Measurements from ENCODE around the gene ZNF462.

The ZNF462 gene

GRCh38 chr9:106930477-106930876 lies 67.5 kb downstream of the ZNF462 start:
- DNase-seq = no peak

DNA sequence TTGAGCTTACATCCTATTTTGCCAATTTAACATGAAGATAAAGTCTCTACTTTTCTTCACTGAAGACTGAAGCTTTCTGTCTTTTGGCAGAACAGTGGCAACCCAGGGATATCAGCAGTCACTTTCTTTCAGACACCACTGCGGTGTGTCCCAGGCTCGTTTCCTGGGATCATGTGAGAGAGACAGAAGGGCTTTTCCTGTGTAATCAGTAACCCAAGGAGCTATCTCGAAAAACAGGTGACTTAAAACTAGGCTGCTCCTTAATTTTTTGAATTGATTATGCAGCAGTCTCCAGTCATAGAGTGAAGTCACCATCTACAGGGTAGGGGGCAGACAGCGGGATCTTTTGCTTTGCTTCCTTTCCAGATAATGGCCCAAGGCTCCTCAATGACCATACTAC lies 68.5 kb downstream of the ZNF462 start:
- no peak for DNase-seq

GRCh38 chr9:106932178-106932577 lies 69.2 kb downstream of the ZNF462 start:
- DNase-seq = no peak

DNA sequence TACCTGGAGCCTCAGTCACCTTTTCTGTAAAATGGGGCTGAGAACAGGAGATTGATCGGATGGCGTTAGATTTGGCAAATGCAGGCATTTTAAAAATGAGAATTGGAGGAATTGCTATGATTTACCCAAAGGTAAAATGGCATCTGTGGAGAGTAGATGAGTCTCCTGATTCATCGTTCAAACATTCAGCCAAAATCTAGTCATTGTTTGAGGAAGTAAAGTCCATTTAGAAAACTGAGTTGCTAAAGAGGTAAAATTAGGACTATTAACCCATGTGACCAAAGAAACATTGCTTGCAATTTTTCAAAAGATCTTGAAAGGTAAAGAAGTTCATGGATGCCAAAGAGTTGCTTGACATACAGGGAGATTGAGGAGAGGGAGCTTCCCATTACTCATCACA lies 69.7 kb downstream of the ZNF462 start:
- DNase-seq = no peak

GRCh38 chr9:106933470-106933869 lies 70.5 kb downstream of the ZNF462 start:
- no peak for DNase-seq

- DNase-seq = no peak
Measured at GRCh38 chr9:106934442-106935238, 71.7 kb downstream of the ZNF462 start.

DNA sequence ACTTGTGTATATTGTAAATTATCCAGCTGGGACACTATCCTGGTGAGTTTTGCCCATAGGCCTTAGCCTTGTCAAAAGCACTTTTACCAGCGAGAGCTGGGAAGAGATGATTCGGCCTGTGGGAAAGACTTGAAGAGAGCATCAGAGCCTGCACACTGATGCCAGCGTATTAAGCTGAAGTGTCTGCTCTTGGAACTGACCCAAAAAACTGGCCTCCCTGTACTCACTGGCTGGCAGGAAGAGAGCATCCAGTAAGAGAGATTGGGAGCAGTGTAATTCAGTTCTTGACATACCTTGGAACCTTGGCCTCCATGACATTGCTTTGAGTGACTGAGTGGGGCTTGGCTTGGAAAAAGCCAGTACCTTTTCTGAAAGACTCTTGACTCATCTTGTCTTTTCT lies 73.7 kb downstream of the ZNF462 start:
- no peak for DNase-seq

DNA sequence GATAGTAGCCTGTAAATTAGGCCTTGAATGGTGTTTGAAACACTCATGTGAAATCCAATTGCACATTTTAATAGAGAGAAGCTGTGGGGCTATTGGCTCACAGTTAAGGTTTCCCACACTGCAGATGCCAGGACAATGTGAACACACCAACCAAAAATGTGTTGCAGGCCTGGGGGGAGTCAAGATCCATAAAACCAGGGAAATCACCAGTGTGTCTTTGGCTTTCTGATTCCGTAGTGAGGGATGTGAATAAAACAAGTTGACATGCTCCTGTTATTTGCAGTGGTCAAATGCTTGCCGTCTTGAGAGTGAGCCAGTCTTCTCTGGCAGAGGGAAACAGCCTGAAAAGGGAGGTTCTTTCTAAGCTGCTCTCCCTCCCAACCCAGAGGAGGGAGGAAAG lies 79.0 kb downstream of the ZNF462 start:
- no peak for DNase-seq

GRCh38 chr9:106945727-106946660 lies 83.0 kb downstream of the ZNF462 start:
- DNase-seq = no peak

DNA sequence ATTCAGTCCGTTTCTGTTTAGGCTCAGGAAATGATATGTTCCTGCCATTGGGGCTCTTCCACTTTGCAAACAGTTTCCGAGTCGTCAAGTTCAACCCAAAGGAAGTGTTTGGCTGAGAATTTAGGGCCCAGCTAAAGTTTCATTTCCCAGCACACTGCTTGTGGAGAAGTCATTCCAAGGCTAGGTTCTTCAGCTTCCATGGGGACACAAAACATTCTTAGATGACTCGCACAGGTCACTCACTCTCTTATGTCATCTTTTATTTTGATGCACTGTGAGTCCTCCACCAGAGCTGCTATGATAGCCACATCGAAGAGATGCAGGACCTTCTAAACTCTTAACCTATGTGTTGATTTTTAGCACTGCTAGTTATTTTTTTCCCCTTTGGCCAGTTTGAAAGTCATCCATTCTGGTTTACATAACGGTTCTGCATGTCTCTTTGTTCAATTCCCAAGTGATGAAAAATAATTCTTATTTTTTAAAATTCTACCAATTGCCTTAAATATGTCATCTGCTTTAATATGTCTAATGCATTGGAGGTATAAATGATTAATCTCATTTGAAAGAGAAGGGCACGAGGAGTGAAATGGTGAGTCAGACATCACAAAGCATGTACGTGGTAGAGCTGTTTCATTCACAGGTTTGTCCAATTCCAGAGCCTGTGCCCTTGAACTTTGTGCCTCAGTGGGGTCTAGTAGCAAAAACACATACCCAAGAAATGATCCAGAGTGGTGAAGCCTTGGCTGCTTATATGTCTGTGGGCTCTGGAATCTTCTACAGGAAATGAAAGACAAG lies 84.3 kb downstream of the ZNF462 start:
- DNase-seq = no peak

GRCh38 chr9:106953174-106953573 lies 90.2 kb downstream of the ZNF462 start:
- DNase-seq = no peak

DNA sequence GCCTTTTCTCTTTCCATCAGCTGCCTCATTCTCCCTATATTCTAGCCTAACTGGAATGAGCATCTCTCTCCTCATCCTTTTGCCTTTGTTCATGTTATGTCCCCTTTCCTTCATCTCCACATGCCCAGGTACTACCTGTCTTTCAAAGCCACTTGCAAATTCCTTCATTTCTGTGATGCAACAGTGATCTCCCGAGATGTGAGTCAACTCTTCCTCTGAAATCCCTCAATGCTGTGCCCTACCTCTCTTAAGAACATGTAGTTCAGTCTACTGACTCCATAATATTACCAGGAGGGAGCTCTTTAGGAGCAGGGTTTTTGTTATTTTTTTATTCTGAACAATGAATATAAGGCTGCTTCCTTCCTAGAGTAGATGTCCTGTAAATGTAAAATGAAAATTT lies 91.6 kb downstream of the ZNF462 start:
- DNase-seq = no peak

- DNase-seq = no peak
Measured at GRCh38 chr9:106954974-106955850, 92.2 kb downstream of the ZNF462 start.

- DNase-seq = no peak
Measured at GRCh38 chr9:106956971-106957370, 94.0 kb downstream of the ZNF462 start.

DNA sequence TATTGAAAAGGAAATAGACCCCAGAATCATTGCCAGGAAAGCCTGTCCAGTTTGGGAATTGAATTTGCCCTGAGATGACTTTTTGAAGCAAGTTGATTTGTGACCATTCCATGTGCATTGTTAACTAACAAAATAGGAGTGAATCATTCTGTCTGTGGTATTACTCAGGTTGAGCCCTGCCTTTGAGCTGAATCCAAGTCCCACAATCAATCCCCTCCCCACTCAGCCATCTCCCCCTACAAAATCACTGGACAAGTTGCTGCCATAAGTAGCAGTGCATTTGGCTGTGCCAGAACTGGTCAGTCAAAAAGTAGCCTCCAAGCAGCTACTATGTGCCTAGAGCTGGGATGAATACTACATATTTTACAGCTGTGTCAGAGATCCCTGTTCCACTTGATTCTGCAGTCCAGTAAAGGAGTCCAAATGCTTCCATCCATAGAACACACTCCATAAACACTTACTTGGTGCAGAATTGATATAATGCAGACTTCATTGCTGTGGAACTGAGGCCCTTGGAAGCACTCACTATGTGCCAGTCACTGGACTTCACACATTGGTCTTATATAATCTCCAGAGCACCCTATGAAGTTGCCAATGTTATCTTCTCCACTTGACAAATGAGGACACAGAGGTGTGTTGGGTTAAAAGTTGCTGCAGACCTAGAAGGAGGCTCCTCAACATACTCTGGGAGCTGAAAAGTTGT lies 96.1 kb downstream of the ZNF462 start:
- DNase-seq = no peak

DNA sequence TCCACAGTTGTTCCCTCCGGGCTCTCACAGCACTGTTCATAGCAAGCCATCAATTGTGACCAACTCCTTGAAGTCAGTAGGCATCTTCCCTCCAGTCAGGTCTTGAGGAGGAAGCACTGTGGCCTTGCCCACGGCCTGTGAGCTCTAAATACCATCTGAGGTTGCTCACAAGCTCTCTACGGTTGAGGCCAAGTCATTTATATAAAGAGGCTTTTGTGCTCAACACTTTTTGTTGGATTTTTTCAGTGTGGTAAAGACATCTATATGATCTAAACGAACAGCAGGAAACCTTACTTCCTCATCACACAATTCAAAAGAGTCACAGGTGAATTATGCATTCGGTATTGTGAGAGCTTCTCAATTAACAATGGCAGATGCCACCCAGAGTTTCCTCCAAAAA lies 97.3 kb downstream of the ZNF462 start:
- no peak for DNase-seq

- DNase-seq = no peak
Measured at GRCh38 chr9:106961623-106962022, 98.7 kb downstream of the ZNF462 start.

DNA sequence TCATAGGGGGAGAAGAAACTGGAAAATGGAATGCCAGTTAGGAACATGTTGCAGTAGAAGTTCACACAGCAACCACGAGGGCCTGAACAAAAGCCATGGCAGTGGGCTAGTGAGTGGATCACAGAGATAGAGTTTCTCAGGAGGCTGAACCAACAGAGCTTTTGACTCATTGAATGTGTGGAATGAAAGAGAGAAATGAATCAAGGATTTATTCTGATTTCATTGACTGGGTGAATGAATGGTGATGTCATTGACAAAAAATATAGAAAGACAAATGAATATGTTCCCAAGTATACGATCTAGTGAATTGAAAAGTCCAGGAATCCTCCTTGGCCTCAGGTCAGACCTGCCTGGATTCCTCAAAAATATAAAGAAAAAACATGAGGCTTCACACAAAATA lies 99.2 kb downstream of the ZNF462 start:
- DNase-seq = no peak

DNA sequence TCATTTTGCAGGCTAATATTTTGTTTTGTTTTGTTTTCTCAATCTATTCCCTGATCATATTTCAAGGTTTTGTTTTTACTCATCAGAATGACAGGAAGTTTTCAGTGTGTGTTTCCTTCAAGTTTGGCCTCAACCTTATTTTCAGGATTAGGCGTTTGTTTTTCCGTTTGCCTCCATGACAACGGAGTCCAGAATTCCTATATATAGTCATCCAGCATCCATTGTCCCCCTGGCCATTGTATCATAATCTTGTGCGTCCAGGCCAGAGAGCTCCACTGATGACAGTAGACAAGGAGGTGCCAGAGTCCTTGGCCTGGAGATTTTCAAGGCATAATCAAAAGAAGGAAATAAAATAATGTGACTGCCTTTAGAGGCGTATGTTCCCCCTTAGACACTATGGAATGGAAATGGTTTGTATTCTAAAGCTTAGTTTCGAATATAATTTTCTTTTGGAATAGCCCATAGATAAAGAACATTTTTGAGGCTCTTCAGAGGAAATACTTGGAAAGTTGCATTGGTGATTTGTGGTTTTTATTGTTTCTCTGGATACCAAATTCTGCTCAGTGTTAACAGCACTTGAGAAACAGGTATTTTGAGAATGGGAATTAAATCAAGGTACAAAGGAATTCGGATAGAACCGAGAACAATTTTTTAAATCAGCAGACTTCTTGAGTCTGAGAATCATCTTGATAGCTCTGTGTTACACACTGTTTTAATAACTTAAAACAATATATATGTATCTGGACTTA lies 99.8 kb downstream of the ZNF462 start:
- DNase-seq = no peak

GRCh38 chr9:106963684-106964083 lies 100.7 kb downstream of the ZNF462 start:
- no peak for DNase-seq

GRCh38 chr9:106964329-106964728 lies 101.4 kb downstream of the ZNF462 start:
- no peak for DNase-seq

All from SHP77 treated with DMSO at 0.1 percent for 48 hours (cell line).